Activated CD4-positive, alpha-beta T cell treated with anti-CD3 and anti-CD28 coated beads, Interleukin-2, Interleukin-4, amounts not matched to agents 100 ng/mL and 50 ng/mL, durations not matched to agents 16 hours and 8 hours (primary cell): Measurements from ENCODE around the gene FBXO45.
"Not testable (repeated sequence)": the region's sequence is repeated elsewhere in the genome, so short reads cannot be mapped to it uniquely, and the experiment has no call there.

Source experiments
- DNase-seq: peaks from one replicate; pipeline ENCODE4 v3.0.0-alpha.2; 2020; ENCODE audit warnings: low spot score

The FBXO45 gene

GRCh38 chr3:196619223-196619622, 50.8 kb downstream of the FBXO45 start:
- DNase-seq = no peak

- not testable (repeated sequence) for DNase-seq
Observed at GRCh38 chr3:196619627-196620026, 51.2 kb downstream of the FBXO45 start.

DNA sequence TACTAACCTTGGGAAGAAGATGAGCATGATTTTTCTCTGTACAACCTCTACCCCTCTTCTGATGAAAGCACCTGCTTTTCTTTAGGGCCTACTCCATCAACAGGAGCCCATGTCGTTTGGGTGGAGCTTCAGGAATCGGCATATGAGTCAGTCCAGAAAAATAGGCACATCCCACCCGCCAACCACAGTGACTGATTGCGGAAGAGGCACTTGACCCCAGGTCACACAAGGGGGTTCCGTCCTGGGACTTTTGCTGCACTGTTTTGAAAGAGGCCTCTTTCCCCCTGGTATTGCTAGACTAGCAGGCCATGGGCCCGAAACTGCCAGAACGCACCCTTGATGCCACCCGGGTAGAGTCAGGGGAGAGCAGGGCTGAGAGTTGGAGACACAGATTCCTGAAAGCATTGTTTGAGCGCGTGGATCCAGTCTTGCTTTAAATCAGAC, 51.7 kb downstream of the FBXO45 start:
- DNase-seq = peak; percentile 70

DNA sequence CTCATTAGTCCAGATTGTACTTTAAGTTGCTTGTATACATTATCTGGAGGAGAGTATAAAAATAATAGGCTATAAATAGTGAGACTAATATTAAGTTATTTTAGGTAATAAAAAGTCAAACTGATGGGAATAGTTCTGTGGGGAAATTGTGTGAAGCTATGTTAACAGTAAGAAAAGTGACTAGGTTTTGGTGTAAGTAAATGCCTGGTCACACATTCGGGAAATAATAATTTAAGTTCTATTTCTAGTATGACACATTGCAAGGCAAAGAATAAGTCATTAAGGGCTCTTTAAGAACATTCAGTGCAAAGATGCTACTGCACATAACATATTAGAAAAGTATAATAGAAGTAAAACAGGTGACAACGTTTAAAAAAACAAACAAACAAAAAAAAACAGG, 52.2 kb downstream of the FBXO45 start:
- DNase-seq = no peak

DNA sequence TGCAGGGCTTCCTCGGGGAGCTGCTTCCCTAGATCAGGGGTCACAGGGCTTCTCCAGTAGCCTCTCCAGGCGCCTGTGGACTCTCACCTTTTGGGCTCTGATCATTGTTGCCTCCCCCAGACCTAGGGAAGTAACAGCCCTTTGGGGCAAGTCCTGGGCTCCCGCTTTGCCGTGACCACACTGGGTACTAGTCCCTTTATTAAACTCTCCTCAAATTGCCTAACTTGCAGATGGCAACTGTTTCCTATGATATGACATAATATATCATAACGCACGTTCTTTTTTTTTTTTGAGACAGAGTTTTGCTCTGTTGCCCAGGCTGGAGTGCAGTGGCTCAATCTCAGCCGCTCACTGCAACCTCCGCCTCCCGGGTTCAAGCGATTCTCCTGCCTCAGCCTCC, 53.2 kb downstream of the FBXO45 start:
- DNase-seq = no peak

- DNase-seq = peak; percentile 63
Observed at GRCh38 chr3:196624067-196624790, 55.8 kb downstream of the FBXO45 start.

- DNase-seq = no peak
Observed at GRCh38 chr3:196624907-196625306, 56.4 kb downstream of the FBXO45 start.

GRCh38 chr3:196625331-196625730, 56.9 kb downstream of the FBXO45 start:
- DNase-seq = no peak

DNA sequence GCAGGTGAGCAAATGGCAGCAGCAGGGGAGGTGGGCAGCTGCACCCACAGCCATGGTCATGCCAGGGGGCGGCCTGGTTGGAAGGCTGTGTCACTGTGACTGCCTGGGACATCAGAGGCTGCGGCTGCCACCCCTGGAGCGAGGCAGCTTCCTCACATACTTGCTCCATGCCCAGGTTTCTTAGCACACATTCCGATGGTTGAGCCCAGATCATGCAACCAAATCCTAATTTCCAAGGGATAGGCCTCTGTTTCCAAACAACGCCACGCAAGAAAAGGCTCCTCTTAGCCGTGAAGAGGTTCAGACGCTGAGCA, 59.4 kb downstream of the FBXO45 start:
- no peak for DNase-seq

GRCh38 chr3:196629228-196629627, 60.8 kb downstream of the FBXO45 start:
- no peak for DNase-seq

GRCh38 chr3:196631682-196632045, 63.2 kb downstream of the FBXO45 start:
- DNase-seq = no peak

- DNase-seq = peak; percentile 98
Observed at GRCh38 chr3:196632046-196632751, 63.7 kb downstream of the FBXO45 start.

- no peak for DNase-seq
Observed at GRCh38 chr3:196633555-196634151, 65.2 kb downstream of the FBXO45 start.

DNA sequence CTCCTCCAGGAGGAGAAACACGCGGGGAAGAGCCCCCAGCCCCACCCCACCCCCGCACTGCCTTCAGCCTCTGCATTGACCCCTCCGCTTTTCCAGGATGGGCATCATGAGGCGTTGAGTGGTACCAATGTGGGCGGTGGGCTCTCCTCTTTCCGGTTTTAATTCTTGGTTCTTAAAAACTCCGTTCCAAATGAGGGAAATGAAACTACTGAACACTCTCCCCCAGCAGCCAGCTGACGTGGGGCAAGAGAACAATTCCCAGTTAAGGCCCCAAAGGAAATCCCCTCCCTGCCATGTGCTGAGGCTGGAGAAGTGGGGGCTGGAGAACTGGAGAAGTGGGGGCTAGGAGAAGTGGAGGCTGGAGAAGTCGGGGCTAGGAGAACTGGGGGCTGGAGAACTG, 65.8 kb downstream of the FBXO45 start:
- no peak for DNase-seq

- no peak for DNase-seq
Observed at GRCh38 chr3:196634829-196635228, 66.4 kb downstream of the FBXO45 start.

DNA sequence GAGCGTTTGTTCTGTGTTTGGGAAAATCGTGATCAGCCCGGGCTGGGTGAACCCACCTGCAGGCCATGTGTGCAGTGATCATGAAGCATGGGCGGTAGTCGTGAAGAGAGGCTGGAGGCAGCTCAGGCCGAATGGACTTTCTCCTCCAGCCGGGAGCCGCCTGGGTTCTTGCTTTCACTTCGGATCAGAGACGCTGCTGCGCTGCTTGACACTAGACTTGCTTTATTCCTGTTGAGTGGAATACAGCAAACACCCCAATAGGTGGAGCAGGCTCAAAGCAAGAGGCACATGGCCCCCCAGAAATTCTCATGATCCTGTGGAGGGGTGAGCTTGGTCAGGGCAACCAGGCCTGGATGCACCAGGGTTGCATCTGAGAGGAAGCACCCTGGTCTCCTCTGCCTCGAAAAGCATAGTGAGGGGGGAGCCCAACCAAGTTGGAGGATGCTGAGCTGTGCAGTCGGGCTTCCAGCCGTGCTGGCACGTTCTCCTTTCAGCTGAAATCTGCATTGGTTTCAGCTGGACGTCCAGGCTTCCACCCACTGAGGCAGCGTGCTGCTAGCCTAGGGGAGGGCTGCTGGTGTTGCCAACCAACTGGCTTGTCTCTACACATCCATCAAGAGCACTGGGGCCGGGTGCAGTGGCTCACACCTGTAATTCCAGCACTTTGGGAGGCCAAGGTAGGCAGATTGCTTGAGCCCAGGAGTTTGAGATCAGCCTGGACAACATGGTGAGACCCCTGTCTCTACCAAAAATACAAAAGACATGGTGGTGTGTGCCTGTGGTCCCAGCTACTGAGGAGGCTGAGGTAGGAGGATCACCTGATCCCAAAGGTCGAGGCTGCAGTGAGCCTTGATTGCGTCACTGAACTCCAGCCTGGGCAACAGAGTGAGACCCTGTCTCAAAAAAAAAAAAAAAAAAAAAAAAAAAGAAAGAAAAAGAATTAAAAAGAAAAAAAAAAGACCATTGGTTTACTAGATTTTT, 68.2 kb downstream of the FBXO45 start:
- DNase-seq = no peak

DNA sequence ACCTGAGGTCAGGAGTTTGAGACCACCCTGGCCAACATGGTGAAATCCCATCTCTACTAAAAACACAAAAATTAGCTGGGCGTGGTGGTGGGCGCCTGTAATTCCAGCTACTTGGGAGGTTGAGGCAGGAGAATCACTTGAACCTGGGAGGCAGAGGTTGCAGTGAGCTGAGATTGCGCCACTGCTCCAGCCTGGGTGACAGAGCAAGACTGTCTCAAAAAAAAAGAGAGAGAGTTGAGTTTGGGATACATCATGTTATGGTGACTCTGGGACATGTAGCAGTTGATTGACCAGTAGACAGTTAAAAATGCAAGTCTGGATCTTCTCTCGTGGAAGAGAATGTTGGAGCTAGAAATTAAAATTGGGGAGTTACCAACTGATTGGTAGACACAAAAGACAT, 69.5 kb downstream of the FBXO45 start:
- not testable (repeated sequence) for DNase-seq
